Measurements from ENCODE around the gene ANKFN1.
"Not testable (repeated sequence)": the region's sequence is repeated elsewhere in the genome, so short reads cannot be mapped to it uniquely, and the experiment has no call there.

Gene ANKFN1

DNA sequence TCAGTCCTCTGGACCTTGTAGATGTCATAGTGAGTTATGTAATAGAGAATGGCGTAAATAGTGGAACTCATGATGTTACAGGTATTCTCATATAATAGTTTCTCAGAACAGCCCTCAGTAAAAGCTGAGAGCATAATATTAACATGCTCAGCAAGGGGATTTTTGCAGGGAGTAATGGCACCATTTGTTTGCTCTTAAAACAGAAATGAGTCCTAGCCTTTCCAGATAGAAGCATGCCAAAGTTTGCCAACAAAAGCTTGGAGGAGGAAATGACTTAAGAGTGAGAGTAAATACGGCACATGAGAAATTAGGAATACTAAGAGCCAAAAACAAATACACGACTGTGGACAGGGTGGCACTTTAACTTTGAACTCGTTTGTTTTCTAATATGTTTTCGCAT lies 198.4 kb downstream of the ANKFN1 start:
- DNase-seq (ENCODE audit: low spot score): no peak

DNA sequence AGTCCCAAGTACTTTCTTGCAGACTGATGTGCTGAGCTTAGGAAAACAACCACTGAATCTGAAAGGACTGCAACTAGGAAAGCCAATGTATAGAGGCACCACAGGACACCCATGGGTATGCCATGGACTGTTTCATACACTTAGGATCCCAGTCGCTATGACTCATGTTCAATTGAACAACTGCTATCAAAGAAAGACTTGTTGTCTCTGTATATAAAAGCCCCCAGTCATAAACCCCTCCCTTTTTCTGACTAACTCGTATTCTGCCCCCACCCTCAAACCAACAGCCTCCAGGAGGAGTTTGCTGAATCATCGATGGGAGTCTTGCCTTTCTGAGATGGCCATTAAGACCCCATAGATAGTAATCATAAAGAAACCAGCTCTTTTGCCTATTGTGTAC lies 205.4 kb downstream of the ANKFN1 start:
- no peak for DNase-seq (ENCODE audit: low spot score)

DNA sequence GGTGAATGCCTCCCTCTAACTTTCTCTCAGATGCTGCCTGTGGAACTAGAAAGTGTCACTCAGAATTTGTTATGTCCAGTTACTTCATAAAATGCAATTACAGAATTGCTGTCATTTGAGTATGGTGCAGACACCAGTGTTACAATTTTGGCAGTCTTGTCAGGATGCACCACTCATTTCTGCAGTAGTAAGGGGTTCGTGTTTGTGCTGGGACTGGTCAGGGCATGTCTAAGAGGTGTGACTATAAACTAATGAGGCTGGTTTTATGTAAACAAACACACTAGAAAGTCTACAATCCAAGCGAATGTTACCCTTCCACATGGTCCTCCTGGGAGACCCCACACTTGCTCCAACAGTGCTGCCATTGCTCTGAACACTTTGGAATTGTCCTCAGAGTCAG lies 206.2 kb downstream of the ANKFN1 start:
- DNase-seq (ENCODE audit: low spot score): no peak

DNA sequence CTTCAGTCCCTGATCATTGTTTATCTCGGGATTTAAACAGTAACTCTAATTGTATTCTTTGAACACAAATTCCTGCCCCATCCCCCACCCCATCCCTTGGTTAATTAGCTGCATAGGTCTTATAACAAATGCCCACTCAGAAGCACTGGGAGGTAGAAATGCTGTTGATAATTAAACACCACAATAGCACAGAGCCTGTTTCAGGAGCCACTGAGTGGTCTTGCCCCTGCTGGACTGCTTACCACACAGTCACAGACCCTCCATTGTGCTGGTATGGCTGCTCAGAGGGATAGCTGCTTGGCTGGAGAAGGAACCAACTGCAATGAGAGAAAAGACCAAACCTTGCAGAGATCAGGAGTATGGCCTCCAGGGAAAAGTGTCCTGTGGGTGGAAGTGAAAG lies 214.1 kb downstream of the ANKFN1 start:
- peak; percentile 56 for DNase-seq (ENCODE audit: low spot score)

DNA sequence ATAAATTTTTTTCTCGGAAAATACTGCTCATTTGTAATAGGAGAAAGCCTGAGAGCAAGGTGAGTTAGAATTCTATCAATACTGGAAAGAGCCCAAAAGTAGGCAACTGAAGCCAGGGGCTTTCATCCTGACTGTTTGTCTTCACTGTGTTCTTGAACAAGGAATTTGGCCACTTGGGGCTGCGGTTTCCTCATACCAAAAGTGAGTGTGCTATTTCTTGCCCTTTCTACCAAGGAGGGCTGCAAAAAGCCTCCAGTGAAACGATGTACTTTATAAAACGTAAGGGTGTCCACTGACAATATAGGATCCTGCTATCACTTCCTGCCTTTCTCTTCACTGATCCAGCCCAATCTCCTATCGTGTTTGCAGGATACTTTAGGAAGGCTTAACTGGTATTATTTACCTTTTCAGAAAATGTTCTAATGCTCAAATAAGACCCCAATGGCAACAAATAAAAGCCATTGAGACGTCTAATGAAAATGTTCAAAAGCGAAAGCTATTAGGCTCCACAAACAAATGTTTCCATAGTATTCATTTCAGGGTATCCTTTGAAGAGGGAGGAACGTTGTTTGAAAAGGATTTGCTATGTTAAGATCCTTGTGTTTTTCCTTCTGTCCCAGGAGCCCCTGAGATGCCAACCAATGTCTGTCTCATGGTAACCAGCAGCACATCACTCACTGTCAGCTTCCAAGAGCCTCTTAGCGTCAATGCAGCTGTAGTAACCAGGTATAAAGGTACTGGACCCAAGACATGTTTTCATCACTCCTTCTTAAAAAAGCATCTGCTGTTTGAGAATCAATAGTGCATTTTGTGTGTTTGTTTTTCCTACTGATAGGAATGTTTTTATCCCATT lies 220.9 kb downstream of the ANKFN1 start:
- no peak for DNase-seq (ENCODE audit: low spot score)

DNA sequence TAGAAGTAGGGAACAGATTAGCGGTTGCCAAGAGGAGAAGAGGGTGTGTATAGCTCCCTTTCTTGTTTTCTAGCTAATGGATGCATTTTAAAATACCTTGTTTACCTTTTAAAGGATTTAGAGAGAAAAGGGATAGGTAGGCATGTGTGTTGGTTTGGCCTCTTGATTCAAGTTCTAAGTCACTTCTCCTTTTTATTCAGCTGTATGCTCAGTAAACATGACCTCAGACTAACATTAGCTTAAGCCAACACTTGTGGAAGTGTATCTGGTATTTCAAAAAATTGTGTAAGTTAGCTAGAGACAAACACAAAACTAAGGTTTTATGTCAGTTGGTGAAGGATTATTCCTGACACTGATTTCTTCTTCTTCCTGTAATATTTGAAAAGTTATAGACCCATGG lies 236.1 kb downstream of the ANKFN1 start:
- DNase-seq (ENCODE audit: low spot score): no peak

DNA sequence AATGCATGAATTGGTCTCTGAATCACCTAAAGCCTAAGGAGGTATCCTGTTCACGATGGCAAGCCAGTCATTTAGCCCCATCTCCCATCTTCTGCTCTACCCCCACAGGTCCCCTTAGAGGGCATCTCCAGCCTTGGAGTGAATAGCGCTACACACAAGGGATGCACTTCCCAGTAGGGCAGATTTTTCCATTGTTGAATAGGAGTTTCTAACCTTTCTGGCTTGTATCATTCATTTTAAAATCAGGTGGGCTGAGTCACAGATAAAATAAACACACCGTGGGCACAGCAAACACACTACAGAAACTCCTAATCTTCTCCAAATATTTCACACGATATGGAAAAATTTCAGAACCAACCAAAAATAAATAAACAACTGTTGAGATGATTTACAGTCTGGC lies 239.0 kb downstream of the ANKFN1 start:
- no peak for DNase-seq (ENCODE audit: low spot score)

DNA sequence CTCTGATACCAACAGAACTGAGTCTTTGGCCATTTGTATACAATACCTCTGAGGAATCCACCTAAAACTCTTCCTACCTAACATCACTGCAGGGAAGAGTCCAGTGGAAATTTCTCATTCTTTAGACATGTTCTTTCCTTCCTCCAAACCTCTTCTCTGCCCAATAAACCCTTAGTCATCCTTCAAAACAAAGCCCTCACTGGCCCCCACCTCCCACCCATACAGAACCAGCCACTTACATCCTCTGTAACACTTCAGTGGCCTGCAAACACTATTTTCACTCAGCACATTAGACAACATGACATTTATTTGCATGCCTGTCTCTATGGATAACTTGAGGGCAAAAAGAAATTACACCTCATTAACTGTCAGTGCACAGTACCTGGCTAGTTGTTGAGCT lies 239.9 kb downstream of the ANKFN1 start:
- DNase-seq (ENCODE audit: low spot score): no peak

DNA sequence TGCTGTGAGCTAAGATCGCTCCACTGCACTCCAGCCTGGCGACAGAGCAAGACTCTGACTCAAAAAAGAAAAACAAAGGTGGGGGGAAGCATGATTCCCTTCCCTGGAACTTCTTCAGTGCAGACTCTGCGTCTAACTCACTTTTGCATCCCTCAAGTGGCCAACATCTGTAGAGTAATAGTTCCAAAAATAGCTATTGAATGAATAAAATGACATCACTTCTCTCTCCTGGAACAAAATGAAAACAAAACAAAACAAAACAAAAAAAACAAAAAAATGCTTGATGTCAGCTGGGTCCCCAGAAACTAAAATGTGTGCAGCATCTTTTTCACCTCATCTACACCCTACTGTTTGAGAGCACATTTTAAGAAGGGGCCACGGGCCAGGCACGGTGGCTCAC lies 242.5 kb downstream of the ANKFN1 start:
- DNase-seq (ENCODE audit: low spot score): no peak

DNA sequence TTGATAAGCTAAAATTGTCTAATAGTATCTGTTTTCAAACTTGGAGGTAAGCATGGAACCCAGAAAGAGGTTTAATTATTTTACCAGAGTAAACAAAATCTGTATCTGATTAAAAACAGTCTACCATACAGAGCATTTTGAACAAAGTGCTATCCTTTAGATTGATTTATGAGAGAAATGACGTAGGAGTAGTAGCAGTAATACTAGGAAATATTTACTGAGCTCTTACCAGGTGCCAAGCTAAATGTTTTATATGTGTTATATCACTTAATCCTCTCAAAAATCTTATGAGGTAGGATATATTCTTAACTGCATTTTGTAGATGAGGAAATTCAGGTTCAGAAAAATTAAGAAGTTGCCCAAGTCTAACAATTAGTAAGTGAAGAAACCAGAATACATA lies 253.8 kb downstream of the ANKFN1 start:
- DNase-seq (ENCODE audit: low spot score): no peak

DNA sequence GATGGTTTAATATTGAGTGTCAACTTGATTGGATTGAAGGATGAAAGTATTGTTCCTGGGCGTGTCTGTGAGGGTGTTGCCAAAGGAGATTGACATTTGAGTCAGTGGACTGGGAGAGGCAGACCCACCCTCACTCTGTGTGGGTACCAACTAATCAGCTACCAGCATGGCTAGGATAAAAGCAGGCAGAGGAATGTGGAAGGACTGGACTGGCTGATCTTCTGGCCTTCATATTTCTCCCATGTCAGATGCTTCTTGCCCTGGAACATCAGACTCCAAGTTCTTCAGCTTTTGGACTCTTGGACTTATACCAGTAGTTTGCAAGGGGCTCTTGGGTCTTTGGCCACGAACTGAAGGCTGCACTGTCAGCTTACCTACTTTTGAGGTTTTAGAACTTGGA lies 259.1 kb downstream of the ANKFN1 start:
- not testable (repeated sequence) for DNase-seq (ENCODE audit: low spot score)

DNA sequence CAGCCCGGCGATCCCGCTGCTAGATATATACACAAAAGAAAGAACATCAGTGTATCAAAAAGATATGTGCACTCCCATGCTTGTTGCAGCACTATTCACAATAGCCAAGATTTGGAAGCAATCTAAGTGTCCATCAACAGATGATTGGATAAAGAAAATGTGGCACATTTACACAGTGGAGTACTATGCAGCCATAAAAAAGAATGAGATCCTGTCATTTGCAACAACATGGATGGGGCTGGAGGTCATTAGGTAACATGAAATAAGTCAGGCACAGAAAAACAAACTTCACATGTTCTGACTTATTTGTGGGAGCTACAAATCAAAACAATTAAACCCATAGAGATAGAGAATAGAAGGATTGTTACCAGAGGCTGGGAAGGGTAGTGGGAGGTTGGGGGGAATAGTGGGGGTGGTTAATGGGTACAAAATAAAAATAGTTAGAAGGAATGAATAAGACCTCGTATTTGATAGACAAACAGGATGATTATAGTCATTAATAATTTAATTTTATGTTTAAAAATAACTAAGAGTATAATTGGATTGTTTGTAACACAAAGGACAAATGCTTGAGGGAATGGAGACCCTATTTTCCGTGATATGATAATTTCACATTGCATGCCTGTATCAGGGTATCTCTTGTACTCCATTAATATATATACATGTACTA lies 263.5 kb downstream of the ANKFN1 start:
- DNase-seq (ENCODE audit: low spot score): no peak

DNA sequence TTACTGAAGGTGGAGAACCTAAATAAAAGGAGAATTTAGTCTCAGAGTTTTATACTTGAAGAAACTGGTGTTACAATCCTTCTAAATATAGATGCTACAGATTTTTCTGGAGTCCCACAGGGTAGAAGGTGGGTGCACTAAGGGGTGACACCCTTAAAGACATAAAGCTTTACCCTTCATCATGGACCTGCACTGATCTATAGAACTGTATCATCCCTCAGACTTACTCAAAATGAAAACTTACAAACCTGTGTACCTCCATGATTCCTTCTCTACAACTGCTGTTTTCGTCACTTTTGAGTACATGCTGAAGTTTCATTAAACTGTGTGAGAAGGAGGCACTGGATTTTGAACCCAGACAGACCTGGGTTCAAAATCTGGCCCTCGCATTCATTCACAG lies 270.7 kb downstream of the ANKFN1 start:
- DNase-seq (ENCODE audit: low spot score): no peak

DNA sequence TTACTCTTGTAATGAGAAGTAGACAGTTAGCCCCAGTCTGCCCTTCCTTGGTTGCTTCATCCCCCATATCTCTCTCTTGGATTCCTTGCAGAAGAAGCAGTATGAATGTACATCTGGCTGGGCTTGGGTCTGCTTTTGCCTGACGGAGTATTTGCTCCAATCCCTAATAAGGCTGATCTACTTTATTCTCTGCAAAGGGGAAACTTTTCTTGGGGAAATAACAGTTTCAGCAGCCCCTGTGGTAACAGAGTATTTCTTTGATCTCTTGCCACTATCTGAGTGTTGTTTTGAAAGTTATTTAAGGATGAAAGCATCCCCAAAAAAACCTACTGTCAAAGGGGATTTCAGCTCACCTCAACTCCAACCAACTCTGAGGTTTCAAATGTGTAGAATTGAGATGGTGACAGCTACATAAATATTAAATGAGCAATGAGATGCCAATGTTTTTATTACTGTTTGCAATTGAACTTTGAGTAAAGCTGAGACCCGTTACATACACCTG lies 271.3 kb downstream of the ANKFN1 start:
- DNase-seq (ENCODE audit: low spot score): no peak

DNA sequence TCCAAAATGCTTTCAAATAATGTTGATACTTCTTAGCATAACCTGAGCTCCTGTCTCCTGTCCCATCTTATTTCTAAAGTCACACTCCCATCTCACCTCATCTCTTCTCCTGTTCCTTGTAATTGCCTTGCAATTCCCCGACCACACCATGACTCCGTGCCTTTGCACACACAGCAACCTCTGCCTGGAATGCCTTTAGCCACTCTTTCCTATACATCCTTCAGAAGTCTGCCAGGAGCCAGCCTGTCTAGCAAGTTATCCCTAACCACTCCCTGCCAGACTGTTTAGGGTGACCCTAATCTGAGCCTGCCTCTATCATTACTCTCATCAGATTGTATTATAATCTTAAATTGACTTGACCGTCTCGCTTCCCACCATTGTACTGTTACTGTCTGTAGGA lies 272.2 kb downstream of the ANKFN1 start:
- no peak for DNase-seq (ENCODE audit: low spot score)

DNA sequence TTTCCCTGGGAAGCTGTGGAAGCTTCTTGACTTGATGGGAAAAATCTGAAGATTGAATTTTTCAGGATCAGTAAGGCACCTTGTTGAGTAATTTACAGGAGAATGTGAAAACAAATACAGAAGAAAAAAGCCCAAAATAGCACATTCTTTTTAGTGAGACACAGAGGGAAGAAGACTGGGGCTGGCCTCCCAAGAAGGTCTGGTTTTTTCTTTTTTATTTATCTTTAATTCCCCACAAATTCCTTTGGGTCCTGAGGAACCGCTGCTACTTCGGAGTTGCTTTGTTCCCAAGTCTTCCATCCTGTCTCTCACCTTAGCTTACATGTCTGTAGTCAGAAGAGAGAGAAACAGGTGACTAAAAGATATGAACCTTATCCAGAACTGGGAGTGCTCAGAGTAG lies 273.6 kb downstream of the ANKFN1 start:
- no peak for DNase-seq (ENCODE audit: low spot score)

DNA sequence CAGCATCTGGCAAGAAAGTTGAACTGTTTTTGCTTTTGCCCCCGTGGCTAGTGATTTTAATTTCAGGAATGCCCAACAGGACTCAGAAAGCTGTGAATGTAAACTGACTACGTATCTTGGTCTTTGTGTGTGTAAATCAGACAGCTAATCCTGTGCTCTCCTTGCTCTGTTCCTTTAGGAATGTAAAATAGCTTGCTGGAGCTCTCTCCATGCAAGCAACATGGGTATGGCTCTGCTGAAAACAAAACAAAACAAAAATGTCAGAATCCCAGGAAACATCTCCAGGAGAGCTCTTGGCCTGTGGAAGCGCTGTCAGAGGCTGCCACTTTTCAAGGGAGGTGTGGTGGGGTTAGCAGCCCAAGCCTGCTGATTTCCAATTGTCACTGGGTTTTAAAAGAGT lies 278.5 kb downstream of the ANKFN1 start:
- no peak for DNase-seq (ENCODE audit: low spot score)

DNA sequence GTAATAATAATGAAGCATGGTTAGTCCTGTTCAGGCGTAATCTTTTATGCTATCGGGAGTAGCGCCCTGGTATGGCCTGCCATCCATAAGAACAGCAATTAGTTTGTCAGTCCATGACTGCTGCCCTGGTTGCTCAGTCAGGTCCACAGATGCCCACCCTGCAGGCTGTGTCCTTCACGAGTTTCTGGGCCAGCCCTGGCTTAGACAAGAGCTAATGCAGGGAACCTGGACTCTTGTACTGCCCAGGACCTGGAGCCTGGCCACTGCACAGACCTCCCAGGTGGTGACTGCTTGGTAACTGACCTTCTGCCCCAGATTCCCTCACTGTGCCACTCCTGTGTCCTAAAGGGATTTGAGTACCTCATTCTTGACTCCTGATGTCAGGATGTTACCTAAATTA lies 279.2 kb downstream of the ANKFN1 start:
- no peak for DNase-seq (ENCODE audit: low spot score)

DNA sequence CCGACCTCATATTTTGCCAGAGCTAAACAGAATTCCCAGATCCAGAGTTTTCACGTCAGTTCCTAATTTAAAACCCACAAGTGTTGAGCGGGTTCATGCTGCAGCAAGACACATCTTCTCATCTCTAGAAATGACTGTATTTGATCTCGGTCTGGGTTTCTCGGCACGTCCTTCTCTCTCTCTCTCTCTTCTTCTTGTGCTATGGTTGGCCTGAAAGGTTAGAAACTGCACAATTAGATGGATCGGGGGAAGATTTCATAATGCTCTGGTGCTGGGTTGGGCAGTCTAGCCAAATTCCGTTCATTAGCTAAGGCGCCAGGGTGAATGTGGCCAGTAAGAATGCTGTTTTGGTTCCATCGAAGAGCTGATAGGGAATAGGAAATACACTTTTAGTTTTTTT lies 281.3 kb downstream of the ANKFN1 start:
- DNase-seq (ENCODE audit: low spot score): no peak

DNA sequence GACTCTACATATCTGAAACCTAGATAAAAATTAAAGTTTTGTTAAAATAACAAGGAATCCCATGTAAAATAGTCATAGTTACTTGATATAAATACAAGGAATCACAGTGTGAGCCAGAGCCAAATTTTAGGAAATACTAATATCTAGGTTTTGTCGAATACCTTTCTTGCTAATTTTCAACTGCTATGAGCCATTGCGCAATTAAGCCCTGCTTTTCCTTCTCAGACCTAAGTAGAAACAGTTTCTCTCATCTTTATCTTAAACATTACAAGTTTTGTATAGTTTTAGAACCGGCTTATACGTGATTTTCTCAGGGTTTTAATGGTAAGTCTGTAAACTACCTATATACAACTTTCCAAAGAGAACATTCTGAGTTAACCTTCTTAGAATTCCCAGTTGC lies 282.9 kb downstream of the ANKFN1 start:
- DNase-seq (ENCODE audit: low spot score): no peak

DNA sequence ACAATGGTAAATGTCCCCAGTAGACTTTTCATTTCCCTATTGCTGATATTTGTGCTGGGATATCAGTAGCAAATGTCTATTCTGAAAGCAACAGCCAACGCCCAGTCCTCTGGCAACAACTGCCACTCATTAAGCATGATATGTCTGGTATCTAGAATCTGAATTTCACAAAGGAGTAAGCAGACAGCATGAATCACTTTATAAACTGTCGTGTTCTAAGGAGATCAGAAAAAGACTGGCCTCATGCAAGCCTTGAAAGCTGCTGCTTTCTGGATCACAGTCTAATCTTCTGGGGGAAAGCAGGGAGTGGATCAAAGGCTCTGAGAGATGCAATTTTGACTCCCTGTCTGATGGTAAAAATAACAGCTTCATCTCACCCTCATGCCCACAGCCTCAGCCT lies 287.1 kb downstream of the ANKFN1 start:
- DNase-seq (ENCODE audit: low spot score): no peak

DNA sequence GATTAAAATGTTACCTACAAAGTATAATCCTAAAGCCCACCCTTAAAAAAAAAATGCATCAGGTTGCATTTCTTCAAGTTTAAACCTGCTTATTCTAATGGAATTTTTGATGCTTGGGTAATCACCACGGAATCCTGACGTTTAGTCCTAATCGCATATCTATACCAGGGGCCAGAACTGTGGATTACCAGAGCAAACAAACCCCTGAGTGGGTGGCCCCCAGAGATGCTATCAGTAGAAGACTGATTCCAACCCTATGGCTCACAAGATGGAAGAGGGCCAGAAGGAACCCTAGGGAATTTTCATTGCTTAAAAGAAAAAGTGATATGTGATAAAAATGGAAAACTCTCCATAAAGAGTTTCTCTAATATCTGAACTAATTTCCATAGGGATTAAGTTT lies 288.0 kb downstream of the ANKFN1 start:
- DNase-seq (ENCODE audit: low spot score): no peak

DNA sequence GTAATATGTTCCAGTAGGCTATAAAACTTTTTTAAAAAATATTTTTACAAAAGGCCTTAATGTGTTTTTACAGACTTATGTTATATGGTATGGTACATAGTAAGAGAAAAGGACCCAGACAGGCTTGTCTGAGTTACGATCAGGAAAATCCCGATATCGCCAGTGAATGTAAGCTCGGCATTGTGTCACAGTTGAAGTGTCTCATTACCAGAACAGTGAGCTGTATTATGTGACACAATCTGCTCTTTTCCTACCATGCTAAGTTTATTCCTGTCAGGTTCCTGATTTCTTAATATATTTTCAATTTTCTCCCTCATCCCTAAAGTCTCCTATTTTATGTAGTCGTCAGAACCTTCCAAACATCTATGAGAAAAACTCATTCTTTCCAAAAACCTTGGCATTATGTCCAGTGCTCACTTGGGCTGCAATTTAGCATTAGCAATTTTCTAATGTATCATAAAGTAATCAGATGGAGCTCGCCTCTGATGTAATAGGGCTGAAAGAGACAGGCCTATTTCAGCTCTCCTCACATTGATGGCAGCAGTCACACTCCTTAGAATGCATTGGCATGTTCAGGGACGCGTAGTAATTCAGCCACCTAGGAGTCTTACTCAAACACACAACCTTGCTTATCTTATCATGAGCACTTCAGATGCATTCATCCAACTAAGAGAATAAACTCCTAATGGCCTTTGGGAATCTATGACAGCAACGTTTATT lies 292.6 kb downstream of the ANKFN1 start:
- no peak for DNase-seq (ENCODE audit: low spot score)
